Stimulated activated CD8-positive, alpha-beta memory T cell treated with anti-CD3 and anti-CD28 coated beads, Interleukin-12 subunit alpha, Interleukin-12 subunit beta, amount 100 ng/mL, for 24 hours (primary cell): ENCODE results near the gene MUC2.

Source experiments
- DNase-seq: peaks from one replicate; pipeline ENCODE4 v3.0.0-alpha.2; 2020; ENCODE audit errors: extremely low read depth

Gene MUC2

GRCh38 chr11:1087279-1087960 is 12.7 kb downstream of the MUC2 start:
- no peak for DNase-seq

GRCh38 chr11:1087961-1088926 is 13.6 kb downstream of the MUC2 start:
- DNase-seq, result no peak

- no peak for DNase-seq
Observed at GRCh38 chr11:1088927-1089737, 14.5 kb downstream of the MUC2 start.

- DNase-seq, result no peak
Observed at GRCh38 chr11:1089738-1090599, 15.3 kb downstream of the MUC2 start.

GRCh38 chr11:1090600-1091331 is 16.1 kb downstream of the MUC2 start:
- no peak for DNase-seq

GRCh38 chr11:1091332-1092083 is 16.8 kb downstream of the MUC2 start:
- DNase-seq, result no peak

- no peak for DNase-seq
Observed at GRCh38 chr11:1092145-1092670, 17.5 kb downstream of the MUC2 start.

GRCh38 chr11:1092919-1093318 is 18.2 kb downstream of the MUC2 start:
- no peak for DNase-seq

GRCh38 chr11:1099519-1100355 is 25.1 kb downstream of the MUC2 start:
- DNase-seq, result no peak

GRCh38 chr11:1100417-1101245 is 26.0 kb downstream of the MUC2 start:
- no peak for DNase-seq

- DNase-seq, result no peak
Observed at GRCh38 chr11:1101318-1102089, 26.8 kb downstream of the MUC2 start.

GRCh38 chr11:1102221-1102971 is 27.7 kb downstream of the MUC2 start:
- no peak for DNase-seq

- no peak for DNase-seq
Observed at GRCh38 chr11:1102996-1103395, 28.3 kb downstream of the MUC2 start.

- no peak for DNase-seq
Observed at GRCh38 chr11:1103401-1104360, 29.0 kb downstream of the MUC2 start.
